Measurements from ENCODE around the gene C12orf76. TPM values are rescaled to one million over a fixed set of nuclear protein-coding genes. Genes with fewer than 3 reads are reported as not detected.

C12orf76 gene
- total RNA-seq, 1 donor from 2014 or later: 24.4 TPM

DNA sequence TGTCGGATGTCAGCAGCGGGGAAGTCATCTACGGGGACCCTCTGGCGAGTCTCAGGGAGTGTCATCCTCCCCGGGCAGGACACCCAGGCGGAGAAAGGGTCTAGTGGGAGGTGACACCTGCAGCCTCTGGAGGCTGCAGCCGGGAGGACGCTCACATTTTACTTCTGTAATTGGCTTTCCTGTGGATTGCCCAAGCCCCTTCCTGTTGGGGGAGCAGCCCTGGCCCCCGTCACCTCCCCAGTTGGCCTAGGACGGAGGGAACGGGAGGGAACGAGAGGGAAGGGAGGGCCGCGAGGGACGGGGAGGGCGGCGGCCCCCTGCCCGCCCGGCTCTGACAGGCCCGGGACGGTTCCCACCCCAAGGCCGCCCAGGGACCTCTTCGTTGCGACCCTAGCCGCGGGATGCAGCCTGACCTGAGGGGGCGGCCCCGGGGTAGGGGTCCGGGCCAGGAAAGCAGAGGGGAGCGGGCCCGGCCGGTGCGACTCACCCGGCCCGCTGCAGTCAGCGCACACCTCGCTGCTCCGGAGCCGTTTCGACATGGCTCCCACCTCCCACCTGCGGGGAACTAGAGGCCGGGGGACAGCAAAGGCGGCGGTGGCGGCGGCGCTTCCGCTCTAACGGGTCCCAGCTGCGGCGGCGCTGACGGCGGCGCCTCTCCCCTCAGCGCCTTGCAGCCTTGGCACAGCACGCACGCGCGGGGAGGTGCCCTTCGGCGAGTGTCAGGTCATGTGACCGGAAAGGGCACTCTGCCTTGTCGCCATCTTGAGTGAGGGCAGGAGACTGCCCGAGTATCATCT is 52.4 kb downstream of the C12orf76 start, which contains the start of gene GIT2:
GIT2 (minus strand) TSS at position 683 of the 797 bp plus-strand sequence; CDS start at position 539, 144 bp downstream.
- H3K27ac Mint-ChIP-seq (ENCODE audit: unreplicated experiment): peak within 1 kb of the TSS; percentile 17
- peaks cover 13% of the 10 kb centered on the region for H3K27me3 Mint-ChIP-seq (ENCODE audit: low read depth)
- H3K36me3 Mint-ChIP-seq (ENCODE audit: low read depth): no peaks in the 10 kb centered on the region
- TF ChIP-seq, protein P1, sequence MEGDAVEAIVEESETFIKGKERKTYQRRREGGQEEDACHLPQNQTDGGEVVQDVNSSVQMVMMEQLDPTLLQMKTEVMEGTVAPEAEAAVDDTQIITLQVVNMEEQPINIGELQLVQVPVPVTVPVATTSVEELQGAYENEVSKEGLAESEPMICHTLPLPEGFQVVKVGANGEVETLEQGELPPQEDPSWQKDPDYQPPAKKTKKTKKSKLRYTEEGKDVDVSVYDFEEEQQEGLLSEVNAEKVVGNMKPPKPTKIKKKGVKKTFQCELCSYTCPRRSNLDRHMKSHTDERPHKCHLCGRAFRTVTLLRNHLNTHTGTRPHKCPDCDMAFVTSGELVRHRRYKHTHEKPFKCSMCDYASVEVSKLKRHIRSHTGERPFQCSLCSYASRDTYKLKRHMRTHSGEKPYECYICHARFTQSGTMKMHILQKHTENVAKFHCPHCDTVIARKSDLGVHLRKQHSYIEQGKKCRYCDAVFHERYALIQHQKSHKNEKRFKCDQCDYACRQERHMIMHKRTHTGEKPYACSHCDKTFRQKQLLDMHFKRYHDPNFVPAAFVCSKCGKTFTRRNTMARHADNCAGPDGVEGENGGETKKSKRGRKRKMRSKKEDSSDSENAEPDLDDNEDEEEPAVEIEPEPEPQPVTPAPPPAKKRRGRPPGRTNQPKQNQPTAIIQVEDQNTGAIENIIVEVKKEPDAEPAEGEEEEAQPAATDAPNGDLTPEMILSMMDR (conservative IDR thresholded peaks at IDR 0.05): no peak
- H3K4me3 Mint-ChIP-seq: peak within 1 kb of the TSS; percentile 93
- H3K4me1 Mint-ChIP-seq: peaks cover 47% of the 10 kb centered on the region
- H3K9me3 Mint-ChIP-seq: no peaks in the 10 kb centered on the region
- DNase-seq (ENCODE audit: low read depth, low spot score): peak; percentile 86

DNA sequence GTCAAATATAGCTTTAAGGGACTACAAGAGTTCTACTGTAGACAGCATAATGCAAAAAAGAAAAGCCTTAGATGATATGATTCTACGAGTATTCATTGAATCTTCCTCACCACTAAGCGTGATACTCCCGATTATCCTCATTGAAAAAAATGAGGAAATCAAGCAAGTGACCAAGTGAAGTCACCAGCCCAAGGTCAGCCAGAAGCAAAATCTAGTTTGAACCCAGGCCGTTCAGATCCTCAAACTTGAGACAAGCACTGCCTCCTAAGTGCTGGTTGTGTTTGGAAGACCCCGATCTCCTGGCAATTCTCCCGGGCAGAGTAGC is 53.0 kb downstream of the C12orf76 start:
- no peaks in the 10 kb centered on the region for H3K36me3 Mint-ChIP-seq (ENCODE audit: low read depth)
- H3K27ac Mint-ChIP-seq (ENCODE audit: unreplicated experiment): peak overlapping the region; percentile 13
- H3K4me3 Mint-ChIP-seq: peak overlapping the region; percentile 93
- no peaks in the 10 kb centered on the region for H3K9me3 Mint-ChIP-seq
- H3K27me3 Mint-ChIP-seq (ENCODE audit: low read depth): peaks cover 8% of the 10 kb centered on the region
- peaks cover 46% of the 10 kb centered on the region for H3K4me1 Mint-ChIP-seq
- TF ChIP-seq, protein P1 (conservative IDR thresholded peaks at IDR 0.05): no peak
- no peak for DNase-seq (ENCODE audit: low read depth, low spot score)

- no peak for DNase-seq (ENCODE audit: low read depth, low spot score)
- TF ChIP-seq, protein P1 (conservative IDR thresholded peaks at IDR 0.05): no peak
- no peaks in the 10 kb centered on the region for H3K9me3 Mint-ChIP-seq
- H3K27me3 Mint-ChIP-seq (ENCODE audit: low read depth): peaks cover 2% of the 10 kb centered on the region
- peak overlapping the region; percentile 93 for H3K4me3 Mint-ChIP-seq
- no peak overlapping the region for H3K27ac Mint-ChIP-seq (ENCODE audit: unreplicated experiment)
- H3K36me3 Mint-ChIP-seq (ENCODE audit: low read depth): no peaks in the 10 kb centered on the region
- H3K4me1 Mint-ChIP-seq: peaks cover 42% of the 10 kb centered on the region
Measured at GRCh38 chr12:109994401-109995175, 53.7 kb downstream of the C12orf76 start.

- H3K27ac Mint-ChIP-seq (ENCODE audit: unreplicated experiment): no peak overlapping the region
Measured at GRCh38 chr12:109993091-109993490, 55.2 kb downstream of the C12orf76 start.

GRCh38 chr12:109991586-109991985 is 56.7 kb downstream of the C12orf76 start:
- H3K36me3 Mint-ChIP-seq (ENCODE audit: low read depth): peaks cover 4% of the 10 kb centered on the region
- peak overlapping the region; percentile 39 for H3K4me3 Mint-ChIP-seq
- peaks cover 27% of the 10 kb centered on the region for H3K4me1 Mint-ChIP-seq
- no peaks in the 10 kb centered on the region for H3K27me3 Mint-ChIP-seq (ENCODE audit: low read depth)
- DNase-seq (ENCODE audit: low read depth, low spot score): no peak
- TF ChIP-seq, protein P1 (conservative IDR thresholded peaks at IDR 0.05): no peak
- H3K27ac Mint-ChIP-seq (ENCODE audit: unreplicated experiment): no peak overlapping the region
- H3K9me3 Mint-ChIP-seq: no peaks in the 10 kb centered on the region

More at GRCh38 chr12:109993091-109993490, 55.2 kb downstream of the C12orf76 start:
- no peak overlapping the region for H3K4me3 Mint-ChIP-seq
- DNase-seq (ENCODE audit: low read depth, low spot score): no peak
- peaks cover 35% of the 10 kb centered on the region for H3K4me1 Mint-ChIP-seq
- TF ChIP-seq, protein P1 (conservative IDR thresholded peaks at IDR 0.05): no peak
- H3K36me3 Mint-ChIP-seq (ENCODE audit: low read depth): no peaks in the 10 kb centered on the region
- H3K27me3 Mint-ChIP-seq (ENCODE audit: low read depth): no peaks in the 10 kb centered on the region
- H3K9me3 Mint-ChIP-seq: no peaks in the 10 kb centered on the region

Other genes starting within 250 kb of the C12orf76 start
- 3.5 and 3.7 TPM in 2 replicates for gene TRPV4, start 215.1 kb downstream of the C12orf76 start, total RNA-seq
- 32.0 and 34.0 TPM in 2 replicates for gene GLTP, start 168.0 kb downstream of the C12orf76 start, total RNA-seq
- gene TCHP, start 148.2 kb downstream of the C12orf76 start, total RNA-seq: 27.6 and 31.4 TPM in 2 replicates
- gene GIT2, start 52.2 kb downstream of the C12orf76 start, total RNA-seq: 31.1 and 36.8 TPM in 2 replicates
- 29.5 and 30.0 TPM in 2 replicates for gene ANKRD13A, start 49.1 kb downstream of the C12orf76 start, total RNA-seq
- gene IFT81, start 75.8 kb upstream of the C12orf76 start, total RNA-seq: 40.4 and 43.5 TPM in 2 replicates
- 234 and 242 TPM in 2 replicates for gene ATP2A2, start 232.7 kb upstream of the C12orf76 start, total RNA-seq